KMS-11 (cell line): ENCODE results near the gene PSME4.

Experiments
- H2AFZ ChIP-seq: fragments of 200-600 bp; sonication (generic); 2 replicates; pipeline ENCODE4 v1.6.1; 2016; ENCODE audit warnings: antibody characterized with exemption, mixed run types, low read depth
- H3K27ac ChIP-seq: fragments of 200-600 bp; sonication (generic); 2 replicates; pipeline ENCODE4 v1.6.1; 2016; ENCODE audit warnings: mild to moderate bottlenecking, mixed run types
- H3K27me3 ChIP-seq: fragments of 200-600 bp; sonication (generic); 2 replicates; pipeline ENCODE4 v1.6.1; 2017; ENCODE audit warnings: mild to moderate bottlenecking, low read depth, mixed run types, moderate library complexity; ENCODE audit not compliant: insufficient read depth
- H3K36me3 ChIP-seq: fragments of 200-600 bp; sonication (generic); 2 replicates; pipeline ENCODE4 v1.6.1; 2017; ENCODE audit warnings: mild to moderate bottlenecking, mixed run types; ENCODE audit not compliant: insufficient read depth
- H3K4me1 ChIP-seq: fragments of 200-600 bp; sonication (generic); 2 replicates; pipeline ENCODE4 v1.6.1; 2016; ENCODE audit warnings: mild to moderate bottlenecking, low read depth, mixed run types; ENCODE audit not compliant: poor library complexity, severe bottlenecking
- H3K4me2 ChIP-seq: fragments of 200-600 bp; sonication (generic); 2 replicates; pipeline ENCODE4 v1.7.0; 2016; ENCODE audit warnings: mild to moderate bottlenecking, mixed run types
- H3K4me3 ChIP-seq: fragments of 200-600 bp; sonication (generic); IDR thresholded peaks from 2 replicates; pipeline ENCODE4 v1.6.1; 2017; ENCODE audit warnings: low read depth, low read length, mixed read lengths; ENCODE audit not compliant: insufficient read depth
- H3K79me2 ChIP-seq: fragments of 200-600 bp; sonication (generic); 2 replicates; pipeline ENCODE4 v1.6.1; 2016; ENCODE audit warnings: low read depth, mixed run types; ENCODE audit not compliant: insufficient read depth
- H3K9ac ChIP-seq: fragments of 200-600 bp; sonication (generic); 2 replicates; pipeline ENCODE4 v1.6.1; 2016; ENCODE audit warnings: mild to moderate bottlenecking, mixed run types
- H4K20me1 ChIP-seq: fragments of 200-600 bp; sonication (generic); 2 replicates; pipeline ENCODE4 v1.6.1; 2016; ENCODE audit warnings: mild to moderate bottlenecking, mixed run types; ENCODE audit not compliant: insufficient read depth
- TF ChIP-seq, protein P1 (sequence below): fragments of 200-600 bp; sonication (generic); conservative IDR thresholded peaks from 2 replicates; pipeline ENCODE4 v1.6.1; 2017; ENCODE audit warnings: low read depth, mild to moderate bottlenecking, antibody characterized with exemption, low read length, moderate library complexity, mixed read lengths

The PSME4 gene

DNA sequence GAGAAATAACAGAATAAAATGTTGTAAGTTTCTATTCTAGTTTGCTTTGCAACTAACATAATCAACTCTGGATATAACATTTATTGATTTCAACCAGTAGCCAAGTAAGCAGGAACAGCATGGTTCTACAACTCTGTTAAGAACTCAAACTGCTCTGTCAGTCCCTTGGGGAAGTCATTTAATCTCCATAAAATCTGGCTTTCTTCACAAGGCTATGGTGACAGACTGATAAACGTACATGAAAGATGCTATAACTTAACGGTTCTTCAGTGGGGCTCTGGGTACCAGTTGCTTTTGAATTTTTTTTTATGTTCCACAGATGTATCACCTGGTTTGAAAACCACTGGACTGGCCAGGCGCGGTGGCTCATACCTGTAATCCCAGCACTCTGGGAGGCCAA lies 10.3 kb downstream of the PSME4 start:
- peaks cover 29% of the 10 kb centered on the region for H4K20me1 ChIP-seq
- H2AFZ ChIP-seq = no peak overlapping the region
- peaks cover 26% of the 10 kb centered on the region for H3K4me1 ChIP-seq
- H3K4me2 ChIP-seq = no peak overlapping the region
- H3K27me3 ChIP-seq = no peaks in the 10 kb centered on the region
- H3K79me2 ChIP-seq = peaks cover 96% of the 10 kb centered on the region
- no peak overlapping the region for H3K27ac ChIP-seq
- no peaks in the 10 kb centered on the region for H3K36me3 ChIP-seq
- no peak overlapping the region for H3K4me3 ChIP-seq
- TF ChIP-seq, protein P1, sequence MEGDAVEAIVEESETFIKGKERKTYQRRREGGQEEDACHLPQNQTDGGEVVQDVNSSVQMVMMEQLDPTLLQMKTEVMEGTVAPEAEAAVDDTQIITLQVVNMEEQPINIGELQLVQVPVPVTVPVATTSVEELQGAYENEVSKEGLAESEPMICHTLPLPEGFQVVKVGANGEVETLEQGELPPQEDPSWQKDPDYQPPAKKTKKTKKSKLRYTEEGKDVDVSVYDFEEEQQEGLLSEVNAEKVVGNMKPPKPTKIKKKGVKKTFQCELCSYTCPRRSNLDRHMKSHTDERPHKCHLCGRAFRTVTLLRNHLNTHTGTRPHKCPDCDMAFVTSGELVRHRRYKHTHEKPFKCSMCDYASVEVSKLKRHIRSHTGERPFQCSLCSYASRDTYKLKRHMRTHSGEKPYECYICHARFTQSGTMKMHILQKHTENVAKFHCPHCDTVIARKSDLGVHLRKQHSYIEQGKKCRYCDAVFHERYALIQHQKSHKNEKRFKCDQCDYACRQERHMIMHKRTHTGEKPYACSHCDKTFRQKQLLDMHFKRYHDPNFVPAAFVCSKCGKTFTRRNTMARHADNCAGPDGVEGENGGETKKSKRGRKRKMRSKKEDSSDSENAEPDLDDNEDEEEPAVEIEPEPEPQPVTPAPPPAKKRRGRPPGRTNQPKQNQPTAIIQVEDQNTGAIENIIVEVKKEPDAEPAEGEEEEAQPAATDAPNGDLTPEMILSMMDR = no peak
- H3K9ac ChIP-seq = no peak overlapping the region

DNA sequence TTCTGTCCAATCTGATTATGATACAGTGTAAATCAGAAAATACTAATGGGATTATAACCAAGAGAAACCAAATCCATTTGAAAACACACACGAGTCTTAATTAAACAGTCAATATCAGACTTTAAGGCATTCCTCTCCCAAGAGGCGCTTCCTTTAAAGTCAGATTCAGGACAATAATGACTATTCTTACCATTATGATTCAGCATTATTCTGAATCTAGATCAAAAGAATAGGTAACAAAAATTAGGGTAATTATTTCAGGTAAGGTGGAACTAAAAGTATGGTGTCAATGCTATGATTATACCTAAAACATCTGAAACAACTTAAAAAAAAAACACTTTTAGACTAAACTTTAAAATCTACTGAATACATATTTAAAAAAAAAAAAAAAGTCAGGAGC lies 12.3 kb downstream of the PSME4 start:
- TF ChIP-seq, protein P1 = no peak
- H3K4me2 ChIP-seq = no peak overlapping the region
- peaks cover 8% of the 10 kb centered on the region for H3K4me1 ChIP-seq
- H3K36me3 ChIP-seq = no peaks in the 10 kb centered on the region
- peaks cover 10% of the 10 kb centered on the region; the same call in 1 of the 2 replicates for H4K20me1 ChIP-seq
- no peak overlapping the region for H3K4me3 ChIP-seq
- H2AFZ ChIP-seq = no peak overlapping the region
- no peaks in the 10 kb centered on the region for H3K27me3 ChIP-seq
- no peak overlapping the region for H3K27ac ChIP-seq
- no peak overlapping the region for H3K9ac ChIP-seq
- peaks cover 96% of the 10 kb centered on the region for H3K79me2 ChIP-seq

DNA sequence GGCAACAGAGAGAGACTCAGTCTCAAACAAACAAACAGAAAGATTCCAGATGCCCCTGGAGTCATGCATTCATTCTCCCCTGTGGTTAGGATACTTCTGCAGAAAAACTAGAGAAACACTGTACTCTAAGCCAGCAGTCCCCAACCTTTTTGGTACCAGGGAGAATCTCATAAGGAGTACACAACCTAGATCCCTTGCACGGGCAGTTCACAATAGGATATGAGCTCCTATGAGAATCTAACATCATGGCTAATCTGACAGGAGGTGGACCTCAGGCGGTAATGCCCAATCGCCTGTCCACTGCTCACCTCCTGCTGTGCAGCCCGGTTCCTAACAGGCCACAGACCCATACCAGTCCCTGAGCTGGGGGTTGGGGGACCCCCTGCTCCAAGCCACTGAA lies 18.3 kb downstream of the PSME4 start:
- Histone ChIP-seq H3K79me2 (peaks cover 80% of the 10 kb centered on the region), H2AFZ (no peak overlapping the region), H3K27ac (no peak overlapping the region), H3K4me1 (peaks cover 14% of the 10 kb centered on the region), H3K27me3 (no peaks in the 10 kb centered on the region), H3K4me3 (no peak overlapping the region), H3K9ac (no peak overlapping the region), H3K36me3 (no peaks in the 10 kb centered on the region), H3K4me2 (no peak overlapping the region), H4K20me1 (0 out of 2 replicates have a peak, but pooled peaks cover 3% of the 10 kb centered on the region)
- TF ChIP-seq, protein P1 = no peak

DNA sequence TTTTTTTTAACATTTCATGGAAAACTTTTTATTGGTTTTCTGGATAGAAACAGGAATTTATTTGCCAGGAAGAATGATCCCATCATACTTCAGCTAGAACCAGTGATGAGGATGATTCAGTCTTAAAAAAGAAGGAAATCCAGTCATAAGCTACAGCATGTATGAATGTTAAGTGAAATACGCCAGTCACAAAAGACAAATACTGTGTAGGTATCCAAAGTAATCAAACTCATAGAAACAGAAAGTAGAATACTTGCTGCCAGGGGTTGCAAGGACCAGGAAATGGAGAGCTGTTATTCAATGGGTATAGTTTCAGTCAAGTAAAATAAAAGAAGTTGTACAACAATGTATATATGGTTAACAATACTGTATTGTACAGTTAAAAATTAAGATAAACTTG lies 21.3 kb downstream of the PSME4 start:
- Histone ChIP-seq H3K4me2 (no peak overlapping the region), H3K27me3 (no peaks in the 10 kb centered on the region), H3K27ac (no peak overlapping the region), H3K9ac (no peak overlapping the region), H3K36me3 (no peaks in the 10 kb centered on the region), H3K4me1 (peaks cover 39% of the 10 kb centered on the region), H3K79me2 (peaks cover 59% of the 10 kb centered on the region), H4K20me1 (no peaks in the 10 kb centered on the region), H2AFZ (no peak overlapping the region), H3K4me3 (no peak overlapping the region)
- TF ChIP-seq, protein P1 = no peak
